Cardiac muscle cell (in vitro differentiated cells and primary cell): Measurements from ENCODE around the gene FAM131B. TPM values are rescaled to one million over a fixed set of nuclear protein-coding genes. Genes with fewer than 3 reads are reported as not detected.
A peak's percentile ranks its signal among the peaks of the same experiment; 100 is the strongest.

Experiments used
- DNase-seq, 2 donors: peaks; one replicate each; pipeline versions ENCODE4 v3.0.0 to v3.0.0-alpha.2; 2010 to 2017; ENCODE audit warnings: low read depth in 1 of 2, low spot score in 1 of 2
- H3K27ac ChIP-seq: fragments of 200-600 bp; sonication (generic); 2 replicates; pipeline ENCODE4 v1.5.1; 2016
- H3K27me3 ChIP-seq: fragments of 200-600 bp; sonication (generic); 2 replicates; pipeline ENCODE4 v1.6.0; 2016; ENCODE audit warnings: control low read depth
- H3K36me3 ChIP-seq: fragments of 200-600 bp; sonication (generic); 2 replicates; pipeline ENCODE4 v1.5.1; 2016; ENCODE audit warnings: control low read depth
- H3K4me1 ChIP-seq: fragments of 200-600 bp; sonication (generic); 2 replicates; pipeline ENCODE4 v1.8.1; 2017; ENCODE audit warnings: low read depth, mild to moderate bottlenecking, mixed run types
- H3K4me3 ChIP-seq: fragments of 200-600 bp; sonication (generic); 2 replicates; pipeline ENCODE4 v1.5.1; 2016; ENCODE audit warnings: mild to moderate bottlenecking
- H3K9me3 ChIP-seq: fragments of 200-600 bp; sonication (generic); 2 replicates; pipeline ENCODE4 v1.5.1; 2017; ENCODE audit warnings: low read depth, mild to moderate bottlenecking, control low read depth
- polyA plus RNA-seq: library from polyadenylated mRNA; unstranded; fragments of >200 nt; fragmentation: Nextera tagmentation; extraction: Ambion mirVana; gene quantifications from 2 replicates; pipeline ENCODE4 v1.2.1, GENCODE V29; 2016
- total RNA-seq: library from RNA; depleted of rRNA; stranded (reverse); fragments of >200 nt; gene quantifications from 2 replicates; pipeline ENCODE4 v1.2.3, GENCODE V29; 2016
- TF ChIP-seq, protein P1 (sequence below): IDR thresholded peaks from 2 replicates; pipeline ENCODE4 v1.5.1; 2012; ENCODE audit warnings: low read depth, mild to moderate bottlenecking, low read length

FAM131B gene
- total and polyA plus RNA-seq, 2 experiments from 2014 or later, result 0.26 to 0.71 TPM

- Histone ChIP-seq H3K4me3 (no peak overlapping the region), H3K36me3 (peaks cover 27% of the 10 kb centered on the region), H3K27ac (no peak overlapping the region), H3K9me3 (no peaks in the 10 kb centered on the region), H3K27me3 (no peaks in the 10 kb centered on the region), H3K4me1 (peaks cover 5% of the 10 kb centered on the region)
- TF ChIP-seq, protein P1, sequence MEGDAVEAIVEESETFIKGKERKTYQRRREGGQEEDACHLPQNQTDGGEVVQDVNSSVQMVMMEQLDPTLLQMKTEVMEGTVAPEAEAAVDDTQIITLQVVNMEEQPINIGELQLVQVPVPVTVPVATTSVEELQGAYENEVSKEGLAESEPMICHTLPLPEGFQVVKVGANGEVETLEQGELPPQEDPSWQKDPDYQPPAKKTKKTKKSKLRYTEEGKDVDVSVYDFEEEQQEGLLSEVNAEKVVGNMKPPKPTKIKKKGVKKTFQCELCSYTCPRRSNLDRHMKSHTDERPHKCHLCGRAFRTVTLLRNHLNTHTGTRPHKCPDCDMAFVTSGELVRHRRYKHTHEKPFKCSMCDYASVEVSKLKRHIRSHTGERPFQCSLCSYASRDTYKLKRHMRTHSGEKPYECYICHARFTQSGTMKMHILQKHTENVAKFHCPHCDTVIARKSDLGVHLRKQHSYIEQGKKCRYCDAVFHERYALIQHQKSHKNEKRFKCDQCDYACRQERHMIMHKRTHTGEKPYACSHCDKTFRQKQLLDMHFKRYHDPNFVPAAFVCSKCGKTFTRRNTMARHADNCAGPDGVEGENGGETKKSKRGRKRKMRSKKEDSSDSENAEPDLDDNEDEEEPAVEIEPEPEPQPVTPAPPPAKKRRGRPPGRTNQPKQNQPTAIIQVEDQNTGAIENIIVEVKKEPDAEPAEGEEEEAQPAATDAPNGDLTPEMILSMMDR, result no peak
- peak in 1 of 2 donors; percentile 68 for DNase-seq
Observed at GRCh38 chr7:143385891-143386781, 23.6 kb upstream of the FAM131B start.

DNA sequence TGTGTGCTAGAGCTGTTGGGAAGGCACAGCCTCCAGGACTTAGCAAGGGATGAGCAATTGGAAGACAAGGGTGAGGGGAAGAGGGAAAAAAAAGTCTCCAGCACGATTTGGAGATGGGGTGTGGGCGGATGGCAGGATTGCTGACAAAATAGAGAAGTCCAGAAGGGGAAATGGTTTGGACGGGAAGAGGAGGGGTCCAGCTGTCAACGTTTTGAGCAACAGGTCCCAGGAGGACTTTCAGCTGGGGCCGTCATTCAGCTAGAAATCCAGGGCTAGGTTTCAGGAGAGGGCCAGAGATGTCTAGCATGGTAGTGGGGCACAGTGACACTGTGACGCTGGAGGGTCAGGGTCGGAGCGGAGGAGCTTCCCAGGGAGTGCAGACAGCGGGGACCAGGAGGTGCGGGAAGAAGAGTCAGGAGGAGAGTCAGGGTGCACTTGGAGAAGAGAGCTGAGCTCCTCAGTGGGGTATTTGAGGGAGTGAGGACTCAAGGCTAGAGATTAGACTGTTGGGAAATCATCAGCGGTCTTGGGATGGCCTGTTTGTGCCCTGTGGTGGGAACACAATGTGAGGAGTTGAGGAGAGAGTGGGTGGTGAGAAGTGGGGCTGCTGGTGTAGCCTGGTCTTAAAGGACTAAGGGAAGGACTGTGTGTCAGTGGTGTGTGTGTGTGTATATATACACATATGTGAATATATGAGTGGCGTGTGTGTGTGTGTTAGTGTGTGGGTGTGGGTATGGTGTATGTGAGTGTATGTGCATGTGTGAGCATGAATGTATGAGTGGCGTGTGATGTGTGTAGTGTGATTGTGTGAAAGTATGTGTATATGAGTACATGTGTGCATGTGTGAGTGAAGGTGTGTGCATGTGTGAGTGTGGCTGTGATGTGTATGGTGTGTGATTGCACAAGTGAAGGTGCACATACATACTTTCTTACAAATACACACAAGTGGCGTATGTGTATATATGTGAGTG, 22.4 kb upstream of the FAM131B start:
- H3K9me3 ChIP-seq, result no peaks in the 10 kb centered on the region
- H3K27me3 ChIP-seq, result no peaks in the 10 kb centered on the region
- H3K27ac ChIP-seq, result no peak overlapping the region
- H3K36me3 ChIP-seq, result peaks cover 20% of the 10 kb centered on the region
- DNase-seq, result peak in 1 of 2 donors; percentile 81
- TF ChIP-seq, protein P1, result no peak
- H3K4me1 ChIP-seq, result peaks cover 5% of the 10 kb centered on the region
- no peak overlapping the region for H3K4me3 ChIP-seq

DNA sequence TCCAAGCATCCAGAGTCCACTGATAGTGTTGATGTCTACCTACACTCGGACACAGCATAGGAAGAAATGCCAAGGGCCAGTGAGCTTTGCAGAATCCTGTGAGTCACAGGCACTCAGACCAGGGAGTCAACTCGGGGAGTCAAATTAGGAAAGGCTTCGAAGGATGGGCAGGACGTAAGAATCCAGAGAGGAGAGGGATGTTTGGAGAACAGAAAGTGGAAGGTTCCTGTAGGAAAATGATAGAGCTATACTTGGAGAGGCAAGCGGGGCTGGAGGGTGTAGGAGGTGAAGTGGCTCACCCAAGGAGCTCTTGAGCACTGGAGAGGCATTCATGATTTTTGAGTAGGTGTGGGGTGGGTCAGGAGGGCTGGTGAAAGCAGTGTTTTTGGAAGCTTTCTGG, 21.6 kb upstream of the FAM131B start:
- Histone ChIP-seq H3K36me3 (peaks cover 12% of the 10 kb centered on the region), H3K9me3 (no peaks in the 10 kb centered on the region), H3K27ac (no peak overlapping the region), H3K27me3 (no peaks in the 10 kb centered on the region), H3K4me1 (peaks cover 13% of the 10 kb centered on the region), H3K4me3 (no peak overlapping the region)
- TF ChIP-seq, protein P1, result no peak
- peak in 1 of 2 donors; percentile 70 for DNase-seq

DNA sequence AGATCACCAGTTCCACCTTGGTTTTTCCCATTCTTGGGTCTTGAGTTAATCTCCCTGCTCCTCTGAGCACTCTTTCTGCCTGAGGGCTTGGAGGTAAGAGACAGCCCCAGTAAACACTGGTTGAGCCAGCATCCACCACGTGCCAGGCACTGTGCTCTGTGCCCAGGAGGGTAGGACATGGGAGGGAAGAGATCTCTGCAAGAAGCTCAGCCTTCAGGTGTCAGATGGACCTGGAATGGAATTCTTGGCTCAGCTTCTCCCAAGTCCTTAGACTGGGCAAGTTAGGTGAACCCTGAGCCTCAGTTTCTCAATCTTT, 21.1 kb upstream of the FAM131B start:
- H3K27me3 ChIP-seq, result no peaks in the 10 kb centered on the region
- TF ChIP-seq, protein P1, result no peak
- peak in 1 of 2 donors; percentile 9 for DNase-seq
- no peak overlapping the region for H3K27ac ChIP-seq
- peaks cover 18% of the 10 kb centered on the region for H3K4me1 ChIP-seq
- H3K36me3 ChIP-seq, result peaks cover 8% of the 10 kb centered on the region
- no peak overlapping the region for H3K4me3 ChIP-seq
- H3K9me3 ChIP-seq, result no peaks in the 10 kb centered on the region

- no peaks in the 10 kb centered on the region for H3K9me3 ChIP-seq
- peak in 1 of 2 donors; percentile 17 for DNase-seq
- peaks cover 18% of the 10 kb centered on the region for H3K4me1 ChIP-seq
- no peak overlapping the region for H3K4me3 ChIP-seq
- peaks cover 4% of the 10 kb centered on the region for H3K36me3 ChIP-seq
- H3K27me3 ChIP-seq, result no peaks in the 10 kb centered on the region
- no peak overlapping the region for H3K27ac ChIP-seq
- TF ChIP-seq, protein P1, result no peak
Observed at GRCh38 chr7:143382791-143383641, 20.5 kb upstream of the FAM131B start.
